Measurements from ENCODE around the gene DELE1.

DNA sequence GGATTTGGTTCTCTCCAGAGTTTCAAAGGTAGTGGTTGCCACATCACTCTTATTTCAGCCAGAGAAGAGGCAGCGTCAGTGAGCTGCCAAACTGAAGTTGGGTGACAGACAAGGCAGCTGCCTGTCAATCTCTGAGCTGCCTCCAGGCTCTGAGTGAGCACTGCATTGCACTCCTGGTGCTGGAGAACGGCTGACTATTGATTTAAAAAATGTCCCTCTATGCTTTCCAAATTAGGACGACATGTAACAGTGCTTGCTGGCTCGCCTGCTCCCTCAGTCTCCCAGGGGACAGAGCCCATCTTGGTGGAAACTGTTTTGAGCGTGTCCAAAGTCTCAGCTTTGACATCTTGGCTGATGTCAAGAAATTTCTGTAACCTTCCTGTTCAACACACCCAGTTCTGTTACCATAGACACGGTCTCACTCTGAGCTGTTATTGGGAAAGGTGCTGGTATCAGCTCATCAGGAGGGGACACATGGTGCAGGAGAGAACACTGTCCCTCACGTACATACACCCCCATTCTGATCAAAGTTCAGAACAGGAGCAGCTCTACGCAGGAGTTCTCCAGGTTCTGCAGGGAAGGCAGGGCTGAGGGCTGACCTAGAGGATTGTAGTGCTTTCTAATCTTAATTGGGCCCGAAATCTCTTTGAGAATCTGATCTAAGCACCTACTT is 18.6 kb downstream of the DELE1 start:
- TF ChIP-seq TAF1 (IDR thresholded peaks at IDR 0.05; ENCODE audit: borderline replicate concordance, insufficient read depth, low read length), result no peak
- TF ChIP-seq, protein P1, sequence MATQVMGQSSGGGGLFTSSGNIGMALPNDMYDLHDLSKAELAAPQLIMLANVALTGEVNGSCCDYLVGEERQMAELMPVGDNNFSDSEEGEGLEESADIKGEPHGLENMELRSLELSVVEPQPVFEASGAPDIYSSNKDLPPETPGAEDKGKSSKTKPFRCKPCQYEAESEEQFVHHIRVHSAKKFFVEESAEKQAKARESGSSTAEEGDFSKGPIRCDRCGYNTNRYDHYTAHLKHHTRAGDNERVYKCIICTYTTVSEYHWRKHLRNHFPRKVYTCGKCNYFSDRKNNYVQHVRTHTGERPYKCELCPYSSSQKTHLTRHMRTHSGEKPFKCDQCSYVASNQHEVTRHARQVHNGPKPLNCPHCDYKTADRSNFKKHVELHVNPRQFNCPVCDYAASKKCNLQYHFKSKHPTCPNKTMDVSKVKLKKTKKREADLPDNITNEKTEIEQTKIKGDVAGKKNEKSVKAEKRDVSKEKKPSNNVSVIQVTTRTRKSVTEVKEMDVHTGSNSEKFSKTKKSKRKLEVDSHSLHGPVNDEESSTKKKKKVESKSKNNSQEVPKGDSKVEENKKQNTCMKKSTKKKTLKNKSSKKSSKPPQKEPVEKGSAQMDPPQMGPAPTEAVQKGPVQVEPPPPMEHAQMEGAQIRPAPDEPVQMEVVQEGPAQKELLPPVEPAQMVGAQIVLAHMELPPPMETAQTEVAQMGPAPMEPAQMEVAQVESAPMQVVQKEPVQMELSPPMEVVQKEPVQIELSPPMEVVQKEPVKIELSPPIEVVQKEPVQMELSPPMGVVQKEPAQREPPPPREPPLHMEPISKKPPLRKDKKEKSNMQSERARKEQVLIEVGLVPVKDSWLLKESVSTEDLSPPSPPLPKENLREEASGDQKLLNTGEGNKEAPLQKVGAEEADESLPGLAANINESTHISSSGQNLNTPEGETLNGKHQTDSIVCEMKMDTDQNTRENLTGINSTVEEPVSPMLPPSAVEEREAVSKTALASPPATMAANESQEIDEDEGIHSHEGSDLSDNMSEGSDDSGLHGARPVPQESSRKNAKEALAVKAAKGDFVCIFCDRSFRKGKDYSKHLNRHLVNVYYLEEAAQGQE (IDR thresholded peaks at IDR 0.05; ENCODE audit: insufficient read depth in 1 of 2, low read depth in 2 of 2, low read length in 2 of 2), result no peak

Data from PFSK-1 (cell line).